HG03354 (cell line): ENCODE measurements around the gene HS6ST3.

Experiments
- ATAC-seq: cut with Tn5 transposase; IDR thresholded peaks from one replicate; pipeline ENCODE4 v1.9.1; 2021; ENCODE audit warnings: mild to moderate bottlenecking; ENCODE audit not compliant: unreplicated experiment, poor library complexity, severe bottlenecking

HS6ST3 gene

GRCh38 chr13:96681766-96682165, 591.9 kb downstream of the HS6ST3 start:
- ATAC-seq: no peak

GRCh38 chr13:96684469-96684868, 594.6 kb downstream of the HS6ST3 start:
- no peak for ATAC-seq

GRCh38 chr13:96684907-96685306, 595.0 kb downstream of the HS6ST3 start:
- ATAC-seq: no peak

- no peak for ATAC-seq
These were observed 596.4 kb downstream of the HS6ST3 start for GRCh38 chr13:96686286-96686685.

GRCh38 chr13:96687191-96687590, 597.3 kb downstream of the HS6ST3 start:
- no peak for ATAC-seq

GRCh38 chr13:96690998-96691397, 601.1 kb downstream of the HS6ST3 start:
- ATAC-seq: no peak

- no peak for ATAC-seq
These were observed 606.5 kb downstream of the HS6ST3 start for GRCh38 chr13:96696389-96696900.

GRCh38 chr13:96700657-96701056, 610.8 kb downstream of the HS6ST3 start:
- ATAC-seq: no peak

- ATAC-seq: no peak
These were observed 617.2 kb downstream of the HS6ST3 start for GRCh38 chr13:96707146-96707545.

GRCh38 chr13:96710166-96710862, 620.4 kb downstream of the HS6ST3 start:
- no peak for ATAC-seq

GRCh38 chr13:96720446-96720845, 630.5 kb downstream of the HS6ST3 start:
- ATAC-seq: no peak

- no peak for ATAC-seq
These were observed 636.7 kb downstream of the HS6ST3 start for GRCh38 chr13:96726651-96727050.

GRCh38 chr13:96728463-96728862, 638.6 kb downstream of the HS6ST3 start:
- ATAC-seq: no peak

- ATAC-seq: no peak
These were observed 640.8 kb downstream of the HS6ST3 start for GRCh38 chr13:96730676-96731075.

GRCh38 chr13:96734499-96734898, 644.6 kb downstream of the HS6ST3 start:
- no peak for ATAC-seq

- no peak for ATAC-seq
These were observed 651.9 kb downstream of the HS6ST3 start for GRCh38 chr13:96741779-96742178.

- ATAC-seq: no peak
These were observed 653.6 kb downstream of the HS6ST3 start for GRCh38 chr13:96743296-96744089.

- no peak for ATAC-seq
These were observed 654.7 kb downstream of the HS6ST3 start for GRCh38 chr13:96744367-96745331.

GRCh38 chr13:96746886-96747285, 657.0 kb downstream of the HS6ST3 start:
- ATAC-seq: no peak

- no peak for ATAC-seq
These were observed 659.9 kb downstream of the HS6ST3 start for GRCh38 chr13:96749825-96750224.
